H9 (cell line): Measurements from ENCODE around the gene SETD7. TPM values are rescaled to one million over a fixed set of nuclear protein-coding genes. Genes with fewer than 3 reads are reported as not detected.

Experiments used
- DNase-seq: peaks from one replicate; pipeline ENCODE4 v3.0.0-alpha.2; 2017
- H2AFZ ChIP-seq: one replicate; pipeline ENCODE4 v1.6.1; 2013; ENCODE audit warnings: mild to moderate bottlenecking, low read length, control low read depth, moderate library complexity
- H2AK5ac ChIP-seq: 2 replicates; pipeline ENCODE4 v1.6.1; 2013; ENCODE audit warnings: low read length, control low read depth, mixed read lengths; ENCODE audit not compliant: insufficient read length
- H2BK120ac ChIP-seq: one replicate; pipeline ENCODE4 v1.6.1; 2013; ENCODE audit warnings: low read depth, mild to moderate bottlenecking, low read length, control low read depth, inconsistent platforms; ENCODE audit not compliant: poor library complexity, severe bottlenecking
- H2BK12ac ChIP-seq: 2 replicates; pipeline ENCODE4 v1.6.1; 2013; ENCODE audit warnings: low read length, control low read depth, mixed read lengths, low read depth; ENCODE audit not compliant: insufficient read length
- H2BK15ac ChIP-seq: 2 replicates; pipeline ENCODE4 v1.6.1; 2013; ENCODE audit warnings: low read depth, low read length, control low read depth
- H2BK20ac ChIP-seq: one replicate; pipeline ENCODE4 v1.6.1; 2013; ENCODE audit warnings: low read depth, mild to moderate bottlenecking, low read length, control low read depth, inconsistent platforms; ENCODE audit not compliant: poor library complexity, severe bottlenecking
- H2BK5ac ChIP-seq: 2 replicates; pipeline ENCODE4 v1.6.1; 2013; ENCODE audit warnings: low read length, control low read depth, mixed read lengths; ENCODE audit not compliant: insufficient read length
- H3K14ac ChIP-seq: 2 replicates; pipeline ENCODE4 v1.6.1; 2013; ENCODE audit warnings: low read length, control low read depth; ENCODE audit not compliant: insufficient read depth
- H3K18ac ChIP-seq: 2 replicates; pipeline ENCODE4 v1.6.1; 2013; ENCODE audit warnings: low read depth, mild to moderate bottlenecking, mixed read lengths, low read length, control low read depth; ENCODE audit not compliant: insufficient read length
- H3K23ac ChIP-seq: 2 replicates; pipeline ENCODE4 v1.6.1; 2013; ENCODE audit warnings: low read length, control low read depth, mixed read lengths, low read depth; ENCODE audit not compliant: insufficient read length
- H3K23me2 ChIP-seq: 2 replicates; pipeline ENCODE4 v1.6.1; 2013; ENCODE audit warnings: low read depth, mild to moderate bottlenecking, mixed read lengths, low read length, control low read depth; ENCODE audit not compliant: insufficient read length, poor library complexity, severe bottlenecking
- H3K27ac ChIP-seq: 2 replicates; pipeline ENCODE4 v1.5.1; 2013; ENCODE audit warnings: low read length, control low read depth, mixed read lengths, low read depth; ENCODE audit not compliant: insufficient read length
- H3K27me3 ChIP-seq: 2 replicates; pipeline ENCODE4 v1.6.1; 2013; ENCODE audit warnings: low read length, control low read depth, inconsistent platforms; ENCODE audit not compliant: insufficient read depth
- H3K4ac ChIP-seq: 2 replicates; pipeline ENCODE4 v1.6.1; 2013; ENCODE audit warnings: low read depth, mild to moderate bottlenecking, control low read depth, inconsistent platforms, low read length, moderate library complexity
- H3K4me1 ChIP-seq: 2 replicates; pipeline ENCODE4 v1.6.1; 2013; ENCODE audit warnings: low read length, control low read depth, inconsistent platforms; ENCODE audit not compliant: insufficient read depth
- H3K4me2 ChIP-seq: 2 replicates; pipeline ENCODE4 v1.6.1; 2013; ENCODE audit warnings: low read length, control low read depth, mixed read lengths; ENCODE audit not compliant: insufficient read length, insufficient read depth
- H3K56ac ChIP-seq: 2 replicates; pipeline ENCODE4 v1.6.1; 2013; ENCODE audit warnings: low read depth, mild to moderate bottlenecking, mixed read lengths, low read length, control low read depth; ENCODE audit not compliant: insufficient read length
- H3K79me1 ChIP-seq: 2 replicates; pipeline ENCODE4 v1.6.1; 2013; ENCODE audit warnings: low read depth, mild to moderate bottlenecking, moderate library complexity, low read length, control low read depth, inconsistent platforms; ENCODE audit not compliant: insufficient read depth, poor library complexity, severe bottlenecking
- H3K79me2 ChIP-seq: 2 replicates; pipeline ENCODE4 v1.6.1; 2013; ENCODE audit warnings: low read length, control low read depth, inconsistent platforms; ENCODE audit not compliant: insufficient read depth
- H3K9ac ChIP-seq: 2 replicates; pipeline ENCODE4 v1.6.1; 2013; ENCODE audit warnings: low read length, control low read depth, mixed read lengths; ENCODE audit not compliant: insufficient read length; ENCODE audit errors: extremely low read depth
- H3K9me3 ChIP-seq: one replicate; pipeline ENCODE4 v1.6.1; 2013; ENCODE audit warnings: low read depth, low read length, inconsistent platforms; ENCODE audit not compliant: control insufficient read depth
- H3T11ph ChIP-seq: one replicate; pipeline ENCODE4 v1.6.1; 2013; ENCODE audit warnings: mild to moderate bottlenecking, low read length, control low read depth, inconsistent platforms
- H4K20me1 ChIP-seq: one replicate; pipeline ENCODE4 v1.6.1; 2013; ENCODE audit not compliant: control insufficient read depth, insufficient read length, insufficient read depth
- H4K5ac ChIP-seq: 2 replicates; pipeline ENCODE4 v1.6.1; 2013; ENCODE audit warnings: low read depth, mild to moderate bottlenecking, mixed read lengths, low read length, control low read depth; ENCODE audit not compliant: insufficient read length
- H4K8ac ChIP-seq: replicated peaks from 2 replicates; pipeline ENCODE4 v1.6.1; 2013; ENCODE audit warnings: low read length, control low read depth, mixed read lengths, low read depth; ENCODE audit not compliant: insufficient read length
- H4K91ac ChIP-seq: 2 replicates; pipeline ENCODE4 v1.6.1; 2013; ENCODE audit warnings: low read depth, mild to moderate bottlenecking, moderate library complexity, mixed read lengths, low read length, control low read depth; ENCODE audit not compliant: insufficient read length
- H3K27ac Mint-ChIP-seq, 3 experiments: 2 replicates in 2 of 3; 3 replicates in 1 of 3; pipeline ENCODE4 v1.8.0; 2020 to 2021; ENCODE audit warnings: mixed read lengths in 3 of 3, mild to moderate bottlenecking in 1 of 3, moderate library complexity in 1 of 3
- H3K27me3 Mint-ChIP-seq: 2 replicates; pipeline ENCODE4 v1.8.0; 2021; ENCODE audit warnings: low read depth, mild to moderate bottlenecking, moderate library complexity, mixed read lengths
- H3K36me3 Mint-ChIP-seq, 3 experiments: 2 replicates in 2 of 3; 3 replicates in 1 of 3; pipeline ENCODE4 v1.8.0; 2020 to 2021; ENCODE audit warnings: low read depth in 3 of 3, mixed read lengths in 3 of 3; ENCODE audit not compliant: insufficient read depth in 1 of 3
- H3K4me1 Mint-ChIP-seq, 2 experiments: 2 replicates each; pipeline ENCODE4 v1.8.0; 2020; ENCODE audit warnings: mixed read lengths in 2 of 2
- H3K4me3 Mint-ChIP-seq, 2 experiments: 2 replicates in 1 of 2; 3 replicates in 1 of 2; pipeline ENCODE4 v1.8.0; 2020 to 2021; ENCODE audit warnings: mild to moderate bottlenecking in 2 of 2, mixed read lengths in 2 of 2, moderate library complexity in 1 of 2
- H3K9me3 Mint-ChIP-seq, 2 experiments: 2 replicates in 1 of 2; 3 replicates in 1 of 2; pipeline ENCODE4 v1.8.0; 2020; ENCODE audit warnings: mild to moderate bottlenecking in 2 of 2, mixed read lengths in 2 of 2, moderate library complexity in 1 of 2
- CTCF ChIP-seq: fragments of 200-600 bp; sonication (generic); conservative IDR thresholded peaks from 3 replicates; pipeline ENCODE4 v1.8.0; 2021; ENCODE audit warnings: antibody characterized with exemption, mild to moderate bottlenecking
- total RNA-seq: library from RNA; stranded (reverse); gene quantifications from 2 replicates; pipeline ENCODE4 v1.2.1, GENCODE V29; 2021

SETD7 gene
- total RNA-seq, 1 experiment from 2014 or later, result 1.5 TPM

DNA sequence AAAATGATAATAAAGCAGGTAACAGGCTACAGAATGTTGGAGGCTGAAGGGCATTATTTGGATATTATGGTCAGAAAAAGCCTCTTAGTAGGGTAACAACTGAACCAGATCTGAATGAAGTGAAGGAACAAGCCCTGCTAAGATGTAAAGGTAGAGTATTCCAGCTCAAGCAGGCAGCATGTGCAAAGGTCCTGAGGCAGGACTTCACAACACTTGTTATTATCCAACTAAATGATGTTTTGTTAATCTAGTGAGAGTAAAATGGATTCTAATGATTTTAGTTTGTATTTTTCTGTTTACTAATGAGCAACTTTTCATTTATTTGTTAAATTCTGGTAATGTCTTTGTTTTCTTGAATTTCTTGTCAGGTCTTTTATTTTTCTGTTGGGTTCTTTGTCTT lies 66.4 kb downstream of the SETD7 start:
- Mint-ChIP-seq H3K4me1 (peaks cover 9 to 12% of the 10 kb centered on the region in 2 experiments), H3K4me3 (no peak overlapping the region), H3K36me3 (no peaks in the 10 kb centered on the region), H3K9me3 (no peaks in the 10 kb centered on the region; a peak in 1 of 5 replicates), H3K27me3 (no peaks in the 10 kb centered on the region; the same call in 1 of the 2 replicates), H3K27ac (no peak overlapping the region)
- H2BK15ac ChIP-seq, result no peak overlapping the region
- TF ChIP-seq CTCF, result no peak
- H2BK12ac ChIP-seq, result no peak overlapping the region
- no peak overlapping the region for H3K14ac ChIP-seq
- H3K4me1 ChIP-seq, result peaks cover 3% of the 10 kb centered on the region; the same call in 1 of the 2 replicates
- no peak overlapping the region for H4K8ac ChIP-seq
- H3K27me3 ChIP-seq, result no peaks in the 10 kb centered on the region
- no peaks in the 10 kb centered on the region for H3K23me2 ChIP-seq
- H3K23ac ChIP-seq, result no peak overlapping the region
- H3K56ac ChIP-seq, result no peak overlapping the region
- no peak overlapping the region for H3K27ac ChIP-seq
- H2BK20ac ChIP-seq, result no peak overlapping the region
- no peaks in the 10 kb centered on the region for H4K20me1 ChIP-seq
- no peak overlapping the region for H3T11ph ChIP-seq
- H3K18ac ChIP-seq, result no peak overlapping the region
- H4K91ac ChIP-seq, result no peak overlapping the region
- no peak for DNase-seq
- no peak overlapping the region for H3K4ac ChIP-seq
- H3K9ac ChIP-seq, result no peak overlapping the region
- H2BK5ac ChIP-seq, result no peak overlapping the region
- no peak overlapping the region for H4K5ac ChIP-seq
- H2AK5ac ChIP-seq, result no peak overlapping the region
- no peak overlapping the region for H2AFZ ChIP-seq
- H3K79me1 ChIP-seq, result no peaks in the 10 kb centered on the region
- no peak overlapping the region for H3K4me2 ChIP-seq
- no peaks in the 10 kb centered on the region for H3K79me2 ChIP-seq
- no peaks in the 10 kb centered on the region for H3K9me3 ChIP-seq
- no peak overlapping the region for H2BK120ac ChIP-seq
